IMR-90 (cell line): ENCODE results near the gene HINT3. TPM values are rescaled to one million over a fixed set of nuclear protein-coding genes. Genes with fewer than 3 reads are reported as not detected.

ENCODE experiments used
- ATAC-seq: fragments of 200-7000 bp; cut with Tn5 transposase; 2 replicates; pipeline ENCODE4 v1.9.1; 2020; ENCODE audit warnings: low read depth, mild to moderate bottlenecking, moderate library complexity
- BruUV-seq: library from RNA; stranded (reverse); fragments of 400-500 nt; replicated peaks from 2 replicates; lab custom pipeline; 2021; lab: Mats Ljungman, UMichigan
- CTCF ChIA-PET: fragments of 300-600 bp; formaldehyde crosslinking; extraction: SDS; loops from one replicate; lab custom pipeline; 2021; ENCODE audit warnings: antibody characterized with exemption; lab: Yijun Ruan, JAX
- POLR2A ChIA-PET: fragments of 300-600 bp; sonication (Branson Sonifier 250); formaldehyde crosslinking; loops from one replicate; lab custom pipeline; 2022; ENCODE audit warnings: antibody characterized with exemption; ENCODE audit not compliant: unreplicated experiment; lab: Charles Lee
- DNase-seq: peaks from one replicate; pipeline ENCODE4 v3.0.0; 2013
- H2AFZ ChIP-seq: replicated peaks from 2 replicates; pipeline ENCODE3; 2013; ENCODE audit warnings: low read length, mild to moderate bottlenecking; ENCODE audit not compliant: poor library complexity
- H2AK5ac ChIP-seq: 2 replicates; pipeline ENCODE4 v1.6.1; 2013; ENCODE audit warnings: low read depth, low read length, inconsistent platforms
- H2AK9ac ChIP-seq: replicated peaks from 2 replicates; pipeline ENCODE3; 2013; ENCODE audit warnings: mild to moderate bottlenecking, low read depth, low read length, moderate library complexity; ENCODE audit not compliant: poor library complexity
- H2BK120ac ChIP-seq: 2 replicates; pipeline ENCODE4 v1.6.1; 2013; ENCODE audit warnings: low read depth, low read length, inconsistent platforms
- H2BK15ac ChIP-seq: 3 replicates; pipeline ENCODE4 v1.6.1; 2013; ENCODE audit warnings: low read depth, low read length, inconsistent platforms
- H2BK20ac ChIP-seq: 2 replicates; pipeline ENCODE4 v1.6.1; 2013; ENCODE audit warnings: low read depth, mild to moderate bottlenecking, inconsistent platforms, low read length, moderate library complexity
- H2BK5ac ChIP-seq: 2 replicates; pipeline ENCODE4 v1.6.1; 2013; ENCODE audit warnings: mild to moderate bottlenecking, low read depth, low read length, inconsistent platforms; ENCODE audit not compliant: poor library complexity, severe bottlenecking
- H3K14ac ChIP-seq: replicated peaks from 2 replicates; pipeline ENCODE4 v1.6.1; 2013; ENCODE audit warnings: low read depth, low read length, inconsistent platforms
- H3K18ac ChIP-seq: 2 replicates; pipeline ENCODE4 v1.6.1; 2013; ENCODE audit warnings: low read depth, low read length, control low read depth
- H3K23ac ChIP-seq: 2 replicates; pipeline ENCODE4 v1.6.1; 2013; ENCODE audit warnings: low read depth, low read length, inconsistent platforms
- H3K27ac ChIP-seq: 2 replicates; pipeline ENCODE4 v1.5.1; 2013; ENCODE audit warnings: mild to moderate bottlenecking, control low read depth, low read length; ENCODE audit not compliant: insufficient read depth
- H3K27me3 ChIP-seq: 2 replicates; pipeline ENCODE4 v1.6.1; 2013; ENCODE audit warnings: low read length; ENCODE audit not compliant: control insufficient read depth, insufficient read depth
- H3K36me3 ChIP-seq: 2 replicates; pipeline ENCODE4 v1.6.1; 2013; ENCODE audit warnings: low read length, mixed read lengths; ENCODE audit not compliant: control insufficient read depth, insufficient read depth
- H3K4ac ChIP-seq: 2 replicates; pipeline ENCODE4 v1.6.1; 2013; ENCODE audit warnings: low read depth, low read length, inconsistent platforms
- H3K4me1 ChIP-seq: 2 replicates; pipeline ENCODE4 v1.6.1; 2013; ENCODE audit warnings: low read length, mixed read lengths; ENCODE audit not compliant: control insufficient read depth, insufficient read depth
- H3K4me2 ChIP-seq: 2 replicates; pipeline ENCODE4 v1.6.1; 2013; ENCODE audit warnings: low read depth, mild to moderate bottlenecking, control low read depth, low read length, moderate library complexity
- H3K4me3 ChIP-seq: 2 replicates; pipeline ENCODE4 v1.5.1; 2013; ENCODE audit warnings: low read depth, mild to moderate bottlenecking, control low read depth, low read length, moderate library complexity; ENCODE audit not compliant: insufficient read depth
- H3K56ac ChIP-seq: 2 replicates; pipeline ENCODE4 v1.6.1; 2013; ENCODE audit warnings: low read length, inconsistent platforms; ENCODE audit not compliant: insufficient read depth; ENCODE audit errors: extremely low read depth
- H3K79me1 ChIP-seq, 2 experiments: 2 replicates each; pipeline ENCODE4 v1.6.1; 2013; ENCODE audit warnings: low read length in 2 of 2, inconsistent platforms in 1 of 2, low read depth in 1 of 2
- H3K9ac ChIP-seq: 2 replicates; pipeline ENCODE4 v1.6.1; 2013; ENCODE audit warnings: low read depth, low read length, control low read depth
- H3K9me1 ChIP-seq: 2 replicates; pipeline ENCODE4 v1.6.1; 2013; ENCODE audit warnings: low read length, inconsistent platforms; ENCODE audit not compliant: insufficient read depth
- H3K9me3 ChIP-seq: 2 replicates; pipeline ENCODE4 v1.6.1; 2013; ENCODE audit warnings: low read length; ENCODE audit not compliant: control insufficient read depth, insufficient read depth
- H4K20me1 ChIP-seq: 2 replicates; pipeline ENCODE4 v1.6.1; 2013; ENCODE audit warnings: low read length, inconsistent platforms; ENCODE audit not compliant: insufficient read depth
- H4K5ac ChIP-seq: 2 replicates; pipeline ENCODE4 v1.6.1; 2013; ENCODE audit warnings: mild to moderate bottlenecking, low read depth, low read length, control low read depth
- H4K8ac ChIP-seq, 2 experiments: 2 replicates each; pipeline ENCODE4 v1.6.1; 2013; ENCODE audit warnings: low read depth in 2 of 2, low read length in 2 of 2, control low read depth in 1 of 2, inconsistent platforms in 1 of 2
- H4K91ac ChIP-seq: 2 replicates; pipeline ENCODE4 v1.6.1; 2013; ENCODE audit warnings: low read depth, low read length, inconsistent platforms; ENCODE audit not compliant: insufficient read depth
- CTCF ChIP-seq: conservative IDR thresholded peaks from 2 replicates; pipeline ENCODE4 v1.5.1; 2012; ENCODE audit warnings: mild to moderate bottlenecking, low read depth, low read length, improper control_type of control experiment
- MXI1 ChIP-seq: IDR thresholded peaks from 2 replicates; pipeline ENCODE4 v1.6.1; 2012; ENCODE audit warnings: low read depth, mild to moderate bottlenecking, low read length, moderate library complexity, borderline replicate concordance
- NFE2L2 ChIP-seq: fragments of 150-350 bp; IDR thresholded peaks from 2 replicates; pipeline ENCODE4 v1.6.1; 2016; ENCODE audit warnings: low read depth, mild to moderate bottlenecking, low read length
- RAD21 ChIP-seq: IDR thresholded peaks from 2 replicates; pipeline ENCODE4 v1.6.1; 2012; ENCODE audit warnings: low read length, improper control_type of control experiment
- WGBS, 2 experiments: methylation state at CpG; one replicate each; pipeline versions ENCODE4 v1.1.5 to v1.1.7; 2013; ENCODE audit warnings: missing lambda C conversion rate in 2 of 2; ENCODE audit not compliant: insufficient read length in 1 of 2; ENCODE audit errors: extremely low coverage in 2 of 2; 5-methylcytosine and 5-hydroxymethylcytosine counted together
- dilution Hi-C: fragments of 300-500 bp; cut with HindIII; formaldehyde crosslinking; loops from one replicate; pipeline ENCODE4 v1.14.3; 2018; ENCODE audit warnings: low sequenced_read_pairs; ENCODE audit not compliant: unreplicated experiment
- in situ Hi-C: fragments of 300-500 bp; cut with MboI; formaldehyde crosslinking; loops from 3 replicates; pipeline ENCODE4 v1.14.3; 2019; ENCODE audit warnings: low sequenced_read_pairs, inconsistent platforms, mixed read lengths
- intact Hi-C: fragments of 100-400 bp; cut with micrococcal nuclease; formaldehyde crosslinking; loops from 2 replicates; pipeline ENCODE4 v1.10.0; 2022
- polyA plus RNA-seq, 3 experiments: library from polyadenylated mRNA; depleted of rRNA; stranded (reverse); fragments of >200 nt; gene quantifications; 2 replicates each; pipeline ENCODE4 v1.2.3, GENCODE V29; 2012; ENCODE audit warnings: low replicate concordance in 1 of 3
- total RNA-seq: library from RNA; depleted of rRNA; stranded (reverse); fragments of >200 nt; gene quantifications from 2 replicates; pipeline ENCODE4 v1.2.3, GENCODE V29; 2012

Gene HINT3
- total and polyA plus RNA-seq, 2 of the 4 experiments (the other 2 are of a cell fraction) = 3.4 to 6.5 TPM

- no peaks in the 10 kb centered on the region for H3K9me3 ChIP-seq
- no peak overlapping the region for H4K5ac ChIP-seq
- H3K4ac ChIP-seq = no peak overlapping the region
- H2AFZ ChIP-seq = no peak overlapping the region
- peaks cover 12% of the 10 kb centered on the region for H3K4me1 ChIP-seq
- H3K4me3 ChIP-seq = no peak overlapping the region
- TF ChIP-seq RAD21 (no peak), CTCF (no peak), NFE2L2 (no peak), MXI1 (no peak)
- in situ Hi-C loops (no loop called here), dilution Hi-C loops (no loop called here), intact Hi-C loops (no loop called here)
- H3K27ac ChIP-seq = no peak overlapping the region
- H3K18ac ChIP-seq = no peak overlapping the region
- WGBS, 2 experiments = no CpG with 5 or more reads among the region's 2 CpGs
- H3K9me1 ChIP-seq = no peaks in the 10 kb centered on the region
- H3K14ac ChIP-seq = no peak overlapping the region
- no peak overlapping the region for H2AK9ac ChIP-seq
- H4K91ac ChIP-seq = peak overlapping the region; percentile 27; the same call in 1 of the 2 replicates
- ATAC-seq = no peak
- ChIA-PET CTCF (no interaction called here), POLR2A (no interaction called here)
- no peak overlapping the region for H3K56ac ChIP-seq
- H4K20me1 ChIP-seq = no peaks in the 10 kb centered on the region
- H3K79me1 ChIP-seq = no peaks in the 10 kb centered on the region
- H2BK20ac ChIP-seq = peak overlapping the region; percentile 58
- no peak for DNase-seq
- no peak overlapping the region for H2AK5ac ChIP-seq
- peak overlapping the region; percentile 41; the same call in 1 of the 2 replicates for H2BK120ac ChIP-seq
- H3K27me3 ChIP-seq = no peaks in the 10 kb centered on the region
- BruUV-seq = no TSS peak
- peak overlapping the region in 1 of 2 experiments; percentile 24; a peak in 1 of 4 replicates for H4K8ac ChIP-seq
- H3K4me2 ChIP-seq = no peak overlapping the region
- H2BK5ac ChIP-seq = no peak overlapping the region
- H2BK15ac ChIP-seq = 0 out of 3 replicates have a peak overlapping the region, but pooled peaks have one; percentile 14
- H3K9ac ChIP-seq = no peak overlapping the region
- no peak overlapping the region for H3K23ac ChIP-seq
- no peaks in the 10 kb centered on the region for H3K36me3 ChIP-seq
Observed at GRCh38 chr6:125939791-125940190, 16.8 kb upstream of the HINT3 start.
